PFSK-1 (cell line): Measurements from ENCODE around the gene FGF8.

Experiments
- FOXP2 ChIP-seq: optimal IDR thresholded peaks from 2 replicates; pipeline ENCODE3; 2011; ENCODE audit warnings: borderline replicate concordance, control low read depth, inconsistent platforms; ENCODE audit not compliant: insufficient read depth; ENCODE audit errors: extremely low read length, extremely low read depth
- POLR2AphosphoS5 ChIP-seq: IDR thresholded peaks from 2 replicates; pipeline ENCODE4 v1.6.1; 2012; ENCODE audit warnings: low read depth, mild to moderate bottlenecking, control low read depth, low read length, moderate library complexity
- REST ChIP-seq, 2 experiments: IDR thresholded peaks; 2 replicates each; pipeline versions ENCODE4 v1.6.1 to v1.8.0; 2011 to 2012; ENCODE audit warnings: low read depth in 2 of 2, low read length in 2 of 2, control low read depth in 1 of 2, inconsistent platforms in 1 of 2, mild to moderate bottlenecking in 1 of 2, moderate library complexity in 1 of 2; ENCODE audit not compliant: insufficient read depth in 1 of 2
- SIN3A ChIP-seq: IDR thresholded peaks from 2 replicates; pipeline ENCODE4 v1.6.1; 2012; ENCODE audit warnings: mild to moderate bottlenecking, low read length, moderate library complexity, borderline replicate concordance; ENCODE audit not compliant: insufficient read depth
- TAF1 ChIP-seq: IDR thresholded peaks from 2 replicates; pipeline ENCODE4 v1.6.1; 2012; ENCODE audit warnings: low read length, control low read depth, borderline replicate concordance; ENCODE audit not compliant: insufficient read depth

The FGF8 gene

GRCh38 chr10:101766306-101766705 lies 9.6 kb downstream of the FGF8 start:
- TF ChIP-seq POLR2AphosphoS5 (no peak), REST (IDR thresholded peaks at IDR 0.05; ENCODE audit: insufficient read depth in 1 of 2, low read depth in 2 of 2, low read length in 2 of 2) (no peak), SIN3A (no peak), FOXP2 (no peak), TAF1 (no peak)

DNA sequence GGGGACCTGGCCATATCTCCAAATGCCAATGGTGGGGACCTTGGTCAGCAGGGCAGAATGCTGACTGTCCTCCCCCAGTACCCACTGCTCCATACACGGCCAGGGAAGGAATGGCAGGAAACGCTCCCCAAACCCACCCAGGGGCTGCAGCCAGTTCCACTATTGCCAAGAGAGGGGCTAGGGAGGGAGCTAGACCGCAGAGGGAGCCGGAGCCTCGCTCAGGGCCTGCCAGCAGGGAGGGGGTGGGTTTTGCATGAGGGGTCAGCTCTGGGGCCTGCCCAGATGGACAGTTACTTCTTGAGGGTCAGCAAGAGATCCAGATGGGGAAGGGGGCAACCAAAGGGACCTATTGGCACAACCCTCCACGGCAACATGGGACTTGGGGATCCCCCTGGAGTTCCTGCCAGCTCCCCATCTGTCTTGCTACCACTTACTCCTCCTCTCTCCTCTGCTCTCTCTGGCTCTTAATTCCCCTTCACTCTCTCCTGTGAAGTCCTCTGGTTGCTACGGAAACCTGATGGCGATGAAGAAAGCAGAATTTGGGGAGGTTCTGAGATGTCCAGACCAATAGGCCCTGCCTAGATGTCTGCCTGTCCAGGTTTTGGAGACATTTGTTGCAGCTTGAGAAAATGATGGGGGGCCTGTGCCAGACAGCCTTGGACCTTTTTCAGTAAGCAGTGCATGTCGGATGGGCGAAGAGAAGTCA lies 12.6 kb downstream of the FGF8 start:
- TF ChIP-seq TAF1 (no peak), REST (IDR thresholded peaks at IDR 0.05; ENCODE audit: insufficient read depth in 1 of 2, low read depth in 2 of 2, low read length in 2 of 2) (no peak), SIN3A (no peak), POLR2AphosphoS5 (no peak), FOXP2 (no peak)

DNA sequence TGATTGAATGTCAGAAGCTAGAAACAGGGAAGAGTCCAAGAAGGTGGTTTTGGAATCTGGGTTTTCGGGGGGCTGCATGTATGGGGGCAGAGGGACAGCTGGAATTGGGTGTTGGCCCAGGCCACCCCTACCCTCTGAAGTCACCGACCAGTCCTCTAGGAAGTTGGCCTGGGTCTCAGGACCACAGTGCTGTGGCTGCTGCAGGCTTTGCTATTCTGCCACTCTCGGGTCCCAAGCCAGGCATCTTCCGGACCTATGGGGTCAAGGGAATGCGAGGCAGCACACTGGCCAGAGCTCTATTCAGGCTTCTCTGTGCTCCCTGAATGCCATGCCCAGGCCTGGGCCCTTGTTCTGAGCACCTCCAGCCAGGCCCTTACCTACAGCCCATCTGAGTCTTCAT lies 13.2 kb downstream of the FGF8 start:
- TF ChIP-seq POLR2AphosphoS5, result no peak
- no peak for TF ChIP-seq FOXP2
- TF ChIP-seq SIN3A, result no peak
- TF ChIP-seq TAF1, result no peak
- TF ChIP-seq REST (IDR thresholded peaks at IDR 0.05; ENCODE audit: insufficient read depth in 1 of 2, low read depth in 2 of 2, low read length in 2 of 2), result no peak

DNA sequence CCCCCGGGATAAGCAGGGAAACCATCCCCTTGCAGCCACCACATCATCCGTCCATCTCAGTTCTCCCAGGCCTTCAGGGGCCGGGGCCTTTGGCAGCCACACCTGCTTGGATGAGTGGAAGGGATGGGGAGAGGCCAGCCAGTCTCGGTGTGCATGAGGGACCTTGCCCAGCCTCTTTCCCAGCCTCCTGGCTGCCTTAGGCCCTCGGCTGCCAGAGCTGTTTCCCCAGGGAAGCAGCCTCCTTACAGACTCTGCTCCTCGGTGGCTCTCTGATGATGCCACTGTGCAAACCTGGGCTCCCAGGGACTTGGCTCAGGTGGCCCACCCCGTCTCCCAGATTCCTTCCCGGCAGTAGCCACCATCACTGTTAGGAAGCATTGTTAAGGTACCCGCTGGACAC lies 14.7 kb downstream of the FGF8 start:
- TF ChIP-seq POLR2AphosphoS5 (no peak), FOXP2 (no peak), TAF1 (no peak), REST (IDR thresholded peaks at IDR 0.05; ENCODE audit: insufficient read depth in 1 of 2, low read depth in 2 of 2, low read length in 2 of 2) (no peak), SIN3A (no peak)

DNA sequence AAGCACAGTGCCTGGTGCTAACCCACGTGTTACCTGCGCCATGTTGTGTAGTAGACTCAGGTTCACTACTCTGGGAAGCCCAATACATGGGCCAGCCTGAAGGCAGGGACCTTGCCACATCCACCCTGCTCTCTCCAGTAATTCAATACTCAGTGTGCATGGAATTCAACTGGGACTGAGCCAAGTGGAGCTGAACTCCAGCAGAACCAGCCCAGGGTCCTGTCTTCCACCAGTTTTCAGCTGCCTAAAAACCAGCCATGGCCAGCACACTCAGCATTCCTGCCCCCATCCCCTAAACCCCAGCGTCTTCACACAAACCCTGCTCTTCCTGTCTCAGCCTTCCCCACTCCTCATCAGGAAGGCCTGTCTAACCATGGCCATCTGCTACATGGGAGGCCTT lies 15.4 kb downstream of the FGF8 start:
- no peak for TF ChIP-seq SIN3A
